Stomach smooth muscle (tissue), 2 donors: ENCODE results near the gene CSK.

Experiments
- H3K27ac ChIP-seq: one replicate; pipeline ENCODE4 v1.7.0; 2013; ENCODE audit warnings: mild to moderate bottlenecking, low read length, inconsistent platforms
- H3K27me3 ChIP-seq, 2 donors: one replicate each; pipeline ENCODE4 v1.7.0; 2013; ENCODE audit warnings: low read length in 2 of 2; ENCODE audit not compliant: insufficient read depth in 2 of 2, control insufficient read depth in 1 of 2
- H3K36me3 ChIP-seq, 2 donors: one replicate each; pipeline ENCODE4 v1.7.0; 2013; ENCODE audit warnings: low read length in 2 of 2; ENCODE audit not compliant: control insufficient read depth in 2 of 2, insufficient read depth in 2 of 2
- H3K4me1 ChIP-seq: one replicate; pipeline ENCODE4 v1.7.0; 2013; ENCODE audit warnings: low read length; ENCODE audit not compliant: control insufficient read depth, insufficient read depth
- H3K4me3 ChIP-seq, 2 donors: one replicate each; pipeline ENCODE4 v1.7.0; 2013; ENCODE audit warnings: low read length in 2 of 2
- H3K9ac ChIP-seq, 2 donors: one replicate each; pipeline ENCODE4 v1.7.0; 2013; ENCODE audit warnings: low read length in 2 of 2, mild to moderate bottlenecking in 1 of 2
- H3K9me3 ChIP-seq, 2 donors: one replicate each; pipeline ENCODE4 v1.7.0; 2013; ENCODE audit warnings: low read length in 2 of 2; ENCODE audit not compliant: control insufficient read depth in 2 of 2
- donor health status: healthy.
- donor health status: Pancreatic carcinoma.

The CSK gene

GRCh38 chr15:74752531-74752930 lies 29.3 kb upstream of the CSK start:
- Histone ChIP-seq H3K9me3 (no peaks in the 10 kb centered on the region), H3K27ac (no peak overlapping the region), H3K36me3 (no peaks in the 10 kb centered on the region), H3K27me3 (peaks cover 2 to 6% of the 10 kb centered on the region in 2 donors), H3K9ac (no peak overlapping the region), H3K4me1 (no peaks in the 10 kb centered on the region), H3K4me3 (no peak overlapping the region)

DNA sequence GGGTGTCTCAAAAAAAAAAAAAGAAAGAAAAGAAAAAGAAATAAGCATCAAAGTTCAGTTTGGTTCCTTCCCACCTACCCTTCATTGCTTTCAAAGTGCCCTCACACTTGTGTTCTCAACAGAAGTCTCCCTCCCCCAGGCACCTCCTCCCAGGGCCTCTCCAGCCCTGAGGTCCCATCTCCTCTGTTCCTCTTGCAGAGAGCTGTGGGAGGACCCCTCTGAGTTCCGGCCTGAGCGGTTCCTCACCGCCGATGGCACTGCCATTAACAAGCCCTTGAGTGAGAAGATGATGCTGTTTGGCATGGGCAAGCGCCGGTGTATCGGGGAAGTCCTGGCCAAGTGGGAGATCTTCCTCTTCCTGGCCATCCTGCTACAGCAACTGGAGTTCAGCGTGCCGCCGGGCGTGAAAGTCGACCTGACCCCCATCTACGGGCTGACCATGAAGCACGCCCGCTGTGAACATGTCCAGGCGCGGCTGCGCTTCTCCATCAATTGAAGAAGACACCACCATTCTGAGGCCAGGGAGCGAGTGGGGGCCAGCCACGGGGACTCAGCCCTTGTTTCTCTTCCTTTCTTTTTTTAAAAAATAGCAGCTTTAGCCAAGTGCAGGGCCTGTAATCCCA lies 27.2 kb upstream of the CSK start:
- H3K9me3 ChIP-seq = no peaks in the 10 kb centered on the region
- no peaks in the 10 kb centered on the region for H3K36me3 ChIP-seq
- H3K27ac ChIP-seq = no peak overlapping the region
- no peak overlapping the region for H3K9ac ChIP-seq
- no peak overlapping the region for H3K4me3 ChIP-seq
- H3K4me1 ChIP-seq = no peaks in the 10 kb centered on the region
- peaks cover 2 to 6% of the 10 kb centered on the region in 2 donors for H3K27me3 ChIP-seq

DNA sequence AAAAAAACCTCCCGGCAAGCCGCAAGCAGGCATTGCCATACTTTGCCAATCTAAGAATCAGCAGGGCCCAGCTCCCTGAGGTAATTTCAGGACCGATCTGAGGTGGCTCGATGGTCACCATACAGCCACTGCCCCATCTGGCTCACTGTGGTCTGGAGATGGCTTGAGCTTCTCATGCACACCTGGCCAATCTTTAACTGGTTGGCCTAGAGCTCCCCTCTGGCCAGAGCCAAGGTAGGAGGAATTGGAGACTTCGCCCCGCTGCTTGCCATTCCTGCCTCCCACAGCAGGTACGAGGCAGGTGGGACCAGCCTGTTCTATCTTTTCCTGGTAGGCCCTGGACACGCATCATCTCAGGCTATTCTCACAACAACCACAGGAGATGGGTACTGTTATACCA lies 23.1 kb upstream of the CSK start:
- no peaks in the 10 kb centered on the region for H3K36me3 ChIP-seq

DNA sequence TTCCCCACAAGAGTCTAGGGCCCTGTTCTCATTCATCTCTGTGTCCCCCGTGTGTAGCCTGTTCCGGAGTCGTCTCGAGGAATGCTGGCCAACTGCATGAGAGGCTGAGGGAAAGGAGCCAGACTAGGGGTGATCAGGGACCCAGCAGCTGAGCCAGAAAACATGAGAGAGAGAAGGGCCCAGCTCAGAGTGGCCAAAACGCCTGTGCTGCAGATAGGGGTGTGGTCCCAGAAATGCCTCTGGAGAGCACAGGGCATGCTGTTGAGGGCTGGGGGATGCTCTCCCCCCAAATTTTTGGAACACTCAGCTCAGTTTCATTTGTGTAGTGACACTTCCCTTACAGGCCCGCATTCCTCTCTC lies 19.1 kb upstream of the CSK start:
- H3K36me3 ChIP-seq = no peaks in the 10 kb centered on the region
- H3K27ac ChIP-seq = no peak overlapping the region
- peaks cover 0 to 4% of the 10 kb centered on the region in 2 donors for H3K27me3 ChIP-seq
- no peak overlapping the region for H3K9ac ChIP-seq
- no peaks in the 10 kb centered on the region for H3K4me1 ChIP-seq
- no peak overlapping the region for H3K4me3 ChIP-seq
- no peaks in the 10 kb centered on the region for H3K9me3 ChIP-seq

More for the DNA sequence above, 23.1 kb upstream of the CSK start:
- peaks cover 0 to 3% of the 10 kb centered on the region in 2 donors for H3K27me3 ChIP-seq
- H3K9me3 ChIP-seq = no peaks in the 10 kb centered on the region
- no peak overlapping the region for H3K4me3 ChIP-seq
- H3K4me1 ChIP-seq = no peaks in the 10 kb centered on the region
- no peak overlapping the region for H3K27ac ChIP-seq
- H3K9ac ChIP-seq = no peak overlapping the region

GRCh38 chr15:74763416-74763815 lies 18.5 kb upstream of the CSK start:
- Histone ChIP-seq H3K27me3 (peaks cover 3 to 8% of the 10 kb centered on the region in 2 donors), H3K9ac (no peak overlapping the region), H3K9me3 (no peaks in the 10 kb centered on the region), H3K27ac (no peak overlapping the region), H3K4me3 (no peak overlapping the region), H3K4me1 (no peaks in the 10 kb centered on the region), H3K36me3 (no peaks in the 10 kb centered on the region)

- peaks cover 4% of the 10 kb centered on the region for H3K4me1 ChIP-seq
- H3K27ac ChIP-seq = no peak overlapping the region
- no peak overlapping the region for H3K4me3 ChIP-seq
- peaks cover 8 to 14% of the 10 kb centered on the region in 2 donors for H3K27me3 ChIP-seq
- no peak overlapping the region for H3K9ac ChIP-seq
- no peaks in the 10 kb centered on the region for H3K36me3 ChIP-seq
- H3K9me3 ChIP-seq = no peaks in the 10 kb centered on the region
Observed at GRCh38 chr15:74767167-74768098, 14.4 kb upstream of the CSK start.

GRCh38 chr15:74768099-74768770 lies 13.6 kb upstream of the CSK start:
- no peak overlapping the region for H3K4me3 ChIP-seq
- H3K36me3 ChIP-seq = no peaks in the 10 kb centered on the region
- H3K4me1 ChIP-seq = peaks cover 4% of the 10 kb centered on the region
- H3K9ac ChIP-seq = no peak overlapping the region
- peaks cover 8 to 12% of the 10 kb centered on the region in 2 donors for H3K27me3 ChIP-seq
- H3K27ac ChIP-seq = no peak overlapping the region
- H3K9me3 ChIP-seq = no peaks in the 10 kb centered on the region

DNA sequence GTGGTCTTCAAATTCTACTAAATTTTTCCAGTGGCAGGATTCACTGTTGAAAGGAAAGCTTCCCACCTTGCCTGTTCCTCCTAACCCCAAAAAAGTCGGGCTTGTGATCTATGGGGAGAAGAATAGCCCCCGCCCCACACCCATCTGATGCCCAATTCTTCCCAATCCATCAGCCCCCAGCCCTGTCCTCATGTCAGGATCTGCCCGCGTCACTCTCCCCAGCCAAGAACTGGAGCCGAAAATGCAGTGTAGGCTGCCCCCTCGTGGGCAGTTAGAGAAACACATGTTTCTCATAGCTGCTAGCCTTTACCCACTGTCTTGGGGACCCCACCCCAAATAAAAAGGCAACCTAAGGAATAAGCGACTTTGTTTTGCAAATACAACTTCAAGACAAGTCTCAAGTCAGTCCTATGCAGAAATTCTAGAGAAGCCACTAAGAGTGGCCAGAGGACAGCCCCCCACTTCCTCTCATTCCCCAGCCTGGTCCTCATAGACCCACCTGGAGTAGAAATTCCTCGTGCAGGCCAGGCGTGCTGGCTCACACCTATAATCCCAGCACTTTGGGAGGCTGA lies 13.0 kb upstream of the CSK start:
- H3K27ac ChIP-seq = no peak overlapping the region
- H3K36me3 ChIP-seq = no peaks in the 10 kb centered on the region
- H3K27me3 ChIP-seq = peaks cover 8 to 11% of the 10 kb centered on the region in 2 donors
- H3K9me3 ChIP-seq = no peaks in the 10 kb centered on the region
- no peak overlapping the region for H3K9ac ChIP-seq
- no peak overlapping the region for H3K4me3 ChIP-seq
- peaks cover 4% of the 10 kb centered on the region for H3K4me1 ChIP-seq

DNA sequence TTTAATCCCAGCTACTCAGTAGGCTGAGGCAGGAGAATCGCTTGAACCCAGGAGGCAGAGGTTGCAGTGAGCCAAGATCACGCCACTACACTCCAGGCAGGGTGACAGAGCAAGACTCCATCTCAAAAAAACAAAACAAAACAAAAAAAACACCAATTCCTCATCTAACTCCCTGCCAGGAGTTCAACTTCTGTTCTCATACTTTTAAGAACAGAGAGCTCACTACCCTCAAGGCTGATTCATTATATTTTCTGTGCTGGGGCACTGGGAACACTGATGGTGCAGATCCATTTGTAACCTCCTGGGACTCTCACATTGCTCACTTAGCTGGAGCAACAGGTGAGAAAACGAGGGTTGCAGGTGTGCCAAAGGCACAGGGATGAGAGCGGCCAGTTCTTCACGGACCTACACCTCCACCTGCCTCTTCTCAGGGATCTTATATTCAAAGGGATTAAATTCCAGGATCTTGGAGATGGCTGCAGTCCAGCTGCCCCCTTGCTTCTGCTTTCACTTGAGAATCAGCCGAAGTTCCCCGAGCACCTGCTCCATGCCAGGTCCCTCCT lies 12.3 kb upstream of the CSK start:
- no peaks in the 10 kb centered on the region for H3K36me3 ChIP-seq
- no peaks in the 10 kb centered on the region for H3K9me3 ChIP-seq
- no peak overlapping the region for H3K27ac ChIP-seq
- H3K27me3 ChIP-seq = peaks cover 8 to 11% of the 10 kb centered on the region in 2 donors
- no peak overlapping the region for H3K4me3 ChIP-seq
- peaks cover 4% of the 10 kb centered on the region for H3K4me1 ChIP-seq
- H3K9ac ChIP-seq = no peak overlapping the region

- Histone ChIP-seq H3K4me3 (no peak overlapping the region), H3K4me1 (peaks cover 5% of the 10 kb centered on the region), H3K27ac (no peak overlapping the region), H3K9ac (no peak overlapping the region), H3K27me3 (peaks cover 8 to 11% of the 10 kb centered on the region in 2 donors), H3K36me3 (no peaks in the 10 kb centered on the region), H3K9me3 (no peaks in the 10 kb centered on the region)
Observed at GRCh38 chr15:74770211-74770903, 11.5 kb upstream of the CSK start.
